HepG2 (cell line): ENCODE data around the gene KRABD2.
A peak's percentile ranks its signal among the peaks of the same experiment; 100 is the strongest.

Experiments
- AKAP8 ChIP-seq: sonication (generic); formaldehyde crosslinking; IDR thresholded peaks from 2 replicates; pipeline ENCODE4 v1.5.1; 2020; ENCODE audit warnings: mild to moderate bottlenecking, missing genetic modification reagents
- CBX2 ChIP-seq, 2 experiments: fragments of 200-600 bp in 1 of 2; sonication (generic); formaldehyde crosslinking in 1 of 2; IDR thresholded peaks; 2 replicates each; pipeline versions ENCODE4 v1.7.0 to v1.8.1; 2018 to 2022; ENCODE audit warnings: low read depth in 2 of 2, low read length in 1 of 2, mild to moderate bottlenecking in 1 of 2, missing genetic modification reagents in 1 of 2
- DNMT3B ChIP-seq: conservative IDR thresholded peaks from 2 replicates; pipeline ENCODE4 v1.6.1; 2016; ENCODE audit warnings: missing biosample characterization, control low read depth
- FOXC1 ChIP-seq: sonication (generic); formaldehyde crosslinking; IDR thresholded peaks from 2 replicates; pipeline ENCODE4 v1.8.0; 2022; ENCODE audit warnings: mild to moderate bottlenecking, missing genetic modification reagents, borderline replicate concordance
- HNRNPH1 ChIP-seq: fragments of 200-400 bp; formaldehyde crosslinking; optimal IDR thresholded peaks from 2 replicates; pipeline ENCODE3; 2017; ENCODE audit warnings: mild to moderate bottlenecking, low read depth, low read length
- HOXA7 ChIP-seq: sonication (generic); formaldehyde crosslinking; IDR thresholded peaks from 2 replicates; pipeline ENCODE4 v1.8.1; 2022; ENCODE audit warnings: mild to moderate bottlenecking, missing genetic modification reagents, moderate library complexity
- JUNB ChIP-seq: sonication (generic); formaldehyde crosslinking; IDR thresholded peaks from 2 replicates; pipeline ENCODE4 v1.8.0; 2022; ENCODE audit warnings: missing genetic modification reagents, mild to moderate bottlenecking, borderline replicate concordance
- NFKB2 ChIP-seq: sonication (generic); formaldehyde crosslinking; IDR thresholded peaks from 2 replicates; pipeline ENCODE4 v1.4.0; 2020; ENCODE audit warnings: missing genetic modification reagents, borderline replicate concordance
- ZNF230 ChIP-seq: sonication (generic); formaldehyde crosslinking; IDR thresholded peaks from 2 replicates; pipeline ENCODE4 v1.4.0; 2020; ENCODE audit warnings: mild to moderate bottlenecking, missing genetic modification reagents
- ZNF235 ChIP-seq: sonication (generic); formaldehyde crosslinking; IDR thresholded peaks from 2 replicates; pipeline ENCODE4 v1.8.1; 2023; ENCODE audit warnings: mild to moderate bottlenecking, missing genetic modification reagents, borderline replicate concordance
- ZNF619 ChIP-seq: sonication (generic); formaldehyde crosslinking; IDR thresholded peaks from 2 replicates; pipeline ENCODE4 v1.4.0; 2020; ENCODE audit warnings: mild to moderate bottlenecking, missing genetic modification reagents
- ZNF629 ChIP-seq: sonication (generic); formaldehyde crosslinking; conservative IDR thresholded peaks from 2 replicates; pipeline ENCODE4 v1.5.0; 2020; ENCODE audit warnings: missing genetic modification reagents
- ZNF773 ChIP-seq: sonication (generic); formaldehyde crosslinking; IDR thresholded peaks from 2 replicates; pipeline ENCODE4 v1.4.0; 2020; ENCODE audit warnings: missing genetic modification reagents, borderline replicate concordance
- ZSCAN29 ChIP-seq: sonication (generic); formaldehyde crosslinking; conservative IDR thresholded peaks from 2 replicates; pipeline ENCODE4 v1.4.0; 2020; ENCODE audit warnings: mild to moderate bottlenecking, missing genetic modification reagents
- ZSCAN9 ChIP-seq: IDR thresholded peaks from 2 replicates; pipeline ENCODE4 v1.6.1; 2016; ENCODE audit warnings: borderline replicate concordance
- TF ChIP-seq, protein P1 (sequence below): sonication (generic); formaldehyde crosslinking; IDR thresholded peaks from 2 replicates; pipeline ENCODE4 v1.4.0; 2020; ENCODE audit warnings: missing genetic modification reagents
- TF ChIP-seq, protein P2 (sequence below): sonication (generic); formaldehyde crosslinking; IDR thresholded peaks from 2 replicates; pipeline ENCODE4 v1.9.0; 2021; ENCODE audit warnings: missing genetic modification reagents, borderline replicate concordance
- TF ChIP-seq, protein P3 (sequence below): sonication (generic); formaldehyde crosslinking; IDR thresholded peaks from 2 replicates; pipeline ENCODE4 v1.4.0; 2020; ENCODE audit warnings: missing genetic modification reagents, mild to moderate bottlenecking, borderline replicate concordance
- TF ChIP-seq, protein P4 (sequence below): sonication (generic); formaldehyde crosslinking; IDR thresholded peaks from 2 replicates; pipeline ENCODE4 v1.4.0; 2020; ENCODE audit warnings: missing genetic modification reagents
- TF ChIP-seq, protein P5 (sequence below): sonication (generic); formaldehyde crosslinking; IDR thresholded peaks from 2 replicates; pipeline ENCODE4 v1.4.0; 2020; ENCODE audit warnings: mild to moderate bottlenecking, missing genetic modification reagents
- TF ChIP-seq, protein P6 (sequence below): sonication (generic); formaldehyde crosslinking; IDR thresholded peaks from 2 replicates; pipeline ENCODE4 v1.4.0; 2020; ENCODE audit warnings: missing genetic modification reagents; ENCODE audit errors: not compliant biosample characterization

The KRABD2 gene

DNA sequence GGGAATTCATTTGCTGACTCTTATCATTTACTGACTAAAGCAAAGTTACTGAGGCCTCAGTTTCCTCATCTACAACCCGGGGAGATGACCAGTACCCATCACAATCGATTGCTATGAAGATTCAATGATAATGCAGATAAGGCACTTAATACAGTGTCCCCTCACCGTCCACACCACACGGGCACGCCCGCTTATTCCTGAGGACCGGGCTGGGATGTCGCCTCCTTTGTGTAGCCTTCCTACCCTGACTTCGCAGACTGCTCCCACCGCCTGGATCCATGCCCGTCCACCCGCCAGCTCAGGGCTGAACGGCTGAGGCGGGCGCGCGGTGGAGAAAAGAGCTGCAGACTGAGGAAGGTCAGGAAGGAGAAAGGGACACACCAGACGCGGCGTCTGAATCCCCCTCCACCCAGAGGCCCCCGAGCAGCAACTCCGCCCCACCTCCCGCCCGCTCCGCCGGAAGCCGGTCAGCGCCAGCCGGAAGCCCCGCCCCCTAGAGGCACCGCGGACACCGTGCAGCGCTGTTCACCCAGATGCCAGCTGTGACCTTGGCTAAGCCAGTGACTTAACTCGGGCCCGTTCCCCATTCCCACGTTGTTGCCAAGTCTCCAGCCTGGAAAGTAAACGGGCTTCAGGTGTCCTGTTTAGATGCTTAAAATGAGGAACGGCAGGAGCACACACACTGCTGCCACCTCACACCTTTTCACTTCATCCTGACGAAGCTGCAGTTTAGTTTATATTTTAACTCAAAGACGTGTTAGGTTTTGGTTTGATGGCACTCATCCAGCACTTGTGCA lies at the start of gene KRABD2 (continued):
- peak; percentile 78 for TF ChIP-seq AKAP8 (CRISPR knock-in tag)
- TF ChIP-seq DNMT3B (CRISPR knock-in tag): peak; percentile 56; the same call in 1 of the 2 replicates
- TF ChIP-seq ZNF235: no peak
- 0 out of 2 replicates have a peak, but pooled peaks have one; percentile 26 for TF ChIP-seq ZSCAN9
- TF ChIP-seq, protein P1, sequence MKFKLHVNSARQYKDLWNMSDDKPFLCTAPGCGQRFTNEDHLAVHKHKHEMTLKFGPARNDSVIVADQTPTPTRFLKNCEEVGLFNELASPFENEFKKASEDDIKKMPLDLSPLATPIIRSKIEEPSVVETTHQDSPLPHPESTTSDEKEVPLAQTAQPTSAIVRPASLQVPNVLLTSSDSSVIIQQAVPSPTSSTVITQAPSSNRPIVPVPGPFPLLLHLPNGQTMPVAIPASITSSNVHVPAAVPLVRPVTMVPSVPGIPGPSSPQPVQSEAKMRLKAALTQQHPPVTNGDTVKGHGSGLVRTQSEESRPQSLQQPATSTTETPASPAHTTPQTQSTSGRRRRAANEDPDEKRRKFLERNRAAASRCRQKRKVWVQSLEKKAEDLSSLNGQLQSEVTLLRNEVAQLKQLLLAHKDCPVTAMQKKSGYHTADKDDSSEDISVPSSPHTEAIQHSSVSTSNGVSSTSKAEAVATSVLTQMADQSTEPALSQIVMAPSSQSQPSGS: peak; percentile 52; the same call in 1 of the 2 replicates
- TF ChIP-seq ZNF629 (CRISPR knock-in tag): peak; percentile 42; the same call in 1 of the 2 replicates
- no peak for TF ChIP-seq JUNB (CRISPR knock-in tag)
- TF ChIP-seq, protein P2, sequence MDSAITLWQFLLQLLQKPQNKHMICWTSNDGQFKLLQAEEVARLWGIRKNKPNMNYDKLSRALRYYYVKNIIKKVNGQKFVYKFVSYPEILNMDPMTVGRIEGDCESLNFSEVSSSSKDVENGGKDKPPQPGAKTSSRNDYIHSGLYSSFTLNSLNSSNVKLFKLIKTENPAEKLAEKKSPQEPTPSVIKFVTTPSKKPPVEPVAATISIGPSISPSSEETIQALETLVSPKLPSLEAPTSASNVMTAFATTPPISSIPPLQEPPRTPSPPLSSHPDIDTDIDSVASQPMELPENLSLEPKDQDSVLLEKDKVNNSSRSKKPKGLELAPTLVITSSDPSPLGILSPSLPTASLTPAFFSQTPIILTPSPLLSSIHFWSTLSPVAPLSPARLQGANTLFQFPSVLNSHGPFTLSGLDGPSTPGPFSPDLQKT: no peak
- peak; percentile 82 for TF ChIP-seq FOXC1 (CRISPR knock-in tag)
- TF ChIP-seq ZNF773 (CRISPR knock-in tag): peak; percentile 27; the same call in 1 of the 2 replicates
- TF ChIP-seq ZNF230 (CRISPR knock-in tag): no peak
- TF ChIP-seq, protein P3, sequence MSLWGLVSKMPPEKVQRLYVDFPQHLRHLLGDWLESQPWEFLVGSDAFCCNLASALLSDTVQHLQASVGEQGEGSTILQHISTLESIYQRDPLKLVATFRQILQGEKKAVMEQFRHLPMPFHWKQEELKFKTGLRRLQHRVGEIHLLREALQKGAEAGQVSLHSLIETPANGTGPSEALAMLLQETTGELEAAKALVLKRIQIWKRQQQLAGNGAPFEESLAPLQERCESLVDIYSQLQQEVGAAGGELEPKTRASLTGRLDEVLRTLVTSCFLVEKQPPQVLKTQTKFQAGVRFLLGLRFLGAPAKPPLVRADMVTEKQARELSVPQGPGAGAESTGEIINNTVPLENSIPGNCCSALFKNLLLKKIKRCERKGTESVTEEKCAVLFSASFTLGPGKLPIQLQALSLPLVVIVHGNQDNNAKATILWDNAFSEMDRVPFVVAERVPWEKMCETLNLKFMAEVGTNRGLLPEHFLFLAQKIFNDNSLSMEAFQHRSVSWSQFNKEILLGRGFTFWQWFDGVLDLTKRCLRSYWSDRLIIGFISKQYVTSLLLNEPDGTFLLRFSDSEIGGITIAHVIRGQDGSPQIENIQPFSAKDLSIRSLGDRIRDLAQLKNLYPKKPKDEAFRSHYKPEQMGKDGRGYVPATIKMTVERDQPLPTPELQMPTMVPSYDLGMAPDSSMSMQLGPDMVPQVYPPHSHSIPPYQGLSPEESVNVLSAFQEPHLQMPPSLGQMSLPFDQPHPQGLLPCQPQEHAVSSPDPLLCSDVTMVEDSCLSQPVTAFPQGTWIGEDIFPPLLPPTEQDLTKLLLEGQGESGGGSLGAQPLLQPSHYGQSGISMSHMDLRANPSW (CRISPR knock-in tag): no peak
- TF ChIP-seq NFKB2 (CRISPR knock-in tag): peak; percentile 92
- TF ChIP-seq, protein P4, sequence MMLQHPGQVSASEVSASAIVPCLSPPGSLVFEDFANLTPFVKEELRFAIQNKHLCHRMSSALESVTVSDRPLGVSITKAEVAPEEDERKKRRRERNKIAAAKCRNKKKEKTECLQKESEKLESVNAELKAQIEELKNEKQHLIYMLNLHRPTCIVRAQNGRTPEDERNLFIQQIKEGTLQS (CRISPR knock-in tag): peak; percentile 42; the same call in 1 of the 2 replicates
- TF ChIP-seq, protein P5, sequence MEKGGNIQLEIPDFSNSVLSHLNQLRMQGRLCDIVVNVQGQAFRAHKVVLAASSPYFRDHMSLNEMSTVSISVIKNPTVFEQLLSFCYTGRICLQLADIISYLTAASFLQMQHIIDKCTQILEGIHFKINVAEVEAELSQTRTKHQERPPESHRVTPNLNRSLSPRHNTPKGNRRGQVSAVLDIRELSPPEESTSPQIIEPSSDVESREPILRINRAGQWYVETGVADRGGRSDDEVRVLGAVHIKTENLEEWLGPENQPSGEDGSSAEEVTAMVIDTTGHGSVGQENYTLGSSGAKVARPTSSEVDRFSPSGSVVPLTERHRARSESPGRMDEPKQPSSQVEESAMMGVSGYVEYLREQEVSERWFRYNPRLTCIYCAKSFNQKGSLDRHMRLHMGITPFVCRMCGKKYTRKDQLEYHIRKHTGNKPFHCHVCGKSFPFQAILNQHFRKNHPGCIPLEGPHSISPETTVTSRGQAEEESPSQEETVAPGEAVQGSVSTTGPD (CRISPR knock-in tag): no peak
- peak; percentile 94 for TF ChIP-seq HNRNPH1
- TF ChIP-seq, protein P6, sequence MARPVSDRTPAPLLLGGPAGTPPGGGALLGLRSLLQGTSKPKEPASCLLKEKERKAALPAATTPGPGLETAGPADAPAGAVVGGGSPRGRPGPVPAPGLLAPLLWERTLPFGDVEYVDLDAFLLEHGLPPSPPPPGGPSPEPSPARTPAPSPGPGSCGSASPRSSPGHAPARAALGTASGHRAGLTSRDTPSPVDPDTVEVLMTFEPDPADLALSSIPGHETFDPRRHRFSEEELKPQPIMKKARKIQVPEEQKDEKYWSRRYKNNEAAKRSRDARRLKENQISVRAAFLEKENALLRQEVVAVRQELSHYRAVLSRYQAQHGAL: no peak
- TF ChIP-seq CBX2 (IDR thresholded peaks at IDR 0.05; ENCODE audit: low read depth, low read length): no peak
- no peak for TF ChIP-seq CBX2 (CRISPR knock-in tag; IDR thresholded peaks at IDR 0.05; ENCODE audit: low read depth)
- TF ChIP-seq HOXA7 (CRISPR knock-in tag): no peak
- TF ChIP-seq ZSCAN29: no peak
- no peak for TF ChIP-seq ZNF619 (CRISPR knock-in tag)
